Ascending aorta (tissue), 2 donors: ENCODE data around the gene SLC51B. TPM values are rescaled to one million over a fixed set of nuclear protein-coding genes. Genes with fewer than 3 reads are reported as not detected.

Source experiments
- DNase-seq, 2 donors: peaks; one replicate each; pipeline ENCODE4 v3.0.0-alpha.2; 2019; ENCODE audit warnings: low spot score in 2 of 2
- H3K27ac ChIP-seq, 2 donors: fragments of 200-600 bp; sonication (generic); one replicate each; pipeline ENCODE4 v1.5.1; 2016 to 2017; ENCODE audit warnings: mild to moderate bottlenecking in 1 of 2
- H3K27me3 ChIP-seq: fragments of 200-600 bp; sonication (generic); one replicate; pipeline ENCODE4 v1.5.1; 2017
- H3K36me3 ChIP-seq, 2 donors: fragments of 200-600 bp; sonication (generic); one replicate each; pipeline ENCODE4 v1.5.1; 2016
- H3K4me1 ChIP-seq, 2 donors: fragments of 200-600 bp; sonication (generic); one replicate each; pipeline ENCODE4 v1.5.1; 2016 to 2017; ENCODE audit warnings: mild to moderate bottlenecking in 1 of 2
- H3K4me3 ChIP-seq, 2 donors: fragments of 200-600 bp; sonication (generic); one replicate each; pipeline ENCODE4 v1.5.1; 2016 to 2017; ENCODE audit warnings: mild to moderate bottlenecking in 1 of 2
- H3K9me3 ChIP-seq, 2 donors: fragments of 200-600 bp; sonication (generic); one replicate each; pipeline ENCODE4 v1.5.1; 2016
- CTCF ChIP-seq, 3 experiments: fragments of 200-600 bp in 2 of 3; fragments of 450-650 bp in 1 of 3; sonication (generic) in 2 of 3; IDR thresholded peaks; one replicate each; pipeline ENCODE4 v1.5.1; 2016 to 2019; ENCODE audit warnings: antibody characterized with exemption in 3 of 3, mild to moderate bottlenecking in 1 of 3, moderate library complexity in 1 of 3
- intact Hi-C: fragments of 100-400 bp; cut with DNase I; formaldehyde crosslinking; loops from one replicate; pipeline ENCODE4 v1.15.1; 2023
- total RNA-seq: library from RNA; depleted of rRNA; stranded (reverse); fragments of >200 nt; gene quantifications from one replicate; pipeline ENCODE4 v1.1.0, GENCODE V29; 2016

The SLC51B gene
- total RNA-seq, 1 donor from 2014 or later = not detected

GRCh38 chr15:65034719-65035118 lies 10.5 kb upstream of the SLC51B start:
- Histone ChIP-seq H3K27me3 (no peaks in the 10 kb centered on the region), H3K4me3 (no peak overlapping the region), H3K27ac (no peak overlapping the region), H3K9me3 (no peaks in the 10 kb centered on the region), H3K36me3 (no peaks in the 10 kb centered on the region), H3K4me1 (no peaks in the 10 kb centered on the region)
- no peak for DNase-seq
- no peak for TF ChIP-seq CTCF (IDR thresholded peaks at IDR 0.05)
- intact Hi-C loops = loop anchor here (5.0 to 10.0 kb wide), 3 partner anchors 148 to 263 kb away; partner anchors contain the start of gene RNU5A-1

DNA sequence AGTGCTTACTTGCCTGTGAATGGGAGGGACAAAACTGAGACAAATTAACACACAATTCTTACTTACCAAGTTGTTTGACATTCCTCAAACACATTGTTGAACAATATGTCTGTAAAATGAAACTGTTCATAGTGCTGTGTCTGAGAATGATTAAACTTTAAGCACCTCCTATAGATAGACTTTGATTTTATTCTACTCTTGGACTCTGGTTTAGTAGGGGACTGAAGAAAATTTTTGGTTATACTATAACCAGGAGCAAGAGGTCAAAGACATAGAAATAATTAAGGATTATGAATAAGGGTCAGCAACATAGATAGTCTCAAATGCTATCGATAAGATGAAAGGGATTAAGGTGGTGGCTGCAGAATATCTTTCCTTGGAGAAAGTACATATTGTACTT lies 7.9 kb upstream of the SLC51B start:
- no peak overlapping the region for H3K4me3 ChIP-seq
- no peak overlapping the region for H3K27ac ChIP-seq
- no peaks in the 10 kb centered on the region for H3K36me3 ChIP-seq
- TF ChIP-seq CTCF (IDR thresholded peaks at IDR 0.05) = no peak
- no peak for DNase-seq
- H3K9me3 ChIP-seq = no peaks in the 10 kb centered on the region
- intact Hi-C loops = loop anchor here (10.0 kb wide), 1 partner anchor 237 kb away; no protein-coding TSS in a partner anchor
- H3K27me3 ChIP-seq = no peaks in the 10 kb centered on the region
- no peaks in the 10 kb centered on the region for H3K4me1 ChIP-seq

GRCh38 chr15:65038428-65038827 lies 6.8 kb upstream of the SLC51B start:
- no peaks in the 10 kb centered on the region for H3K4me1 ChIP-seq
- intact Hi-C loops = loop anchor here (10.0 kb wide), 1 partner anchor 236 kb away; no protein-coding TSS in a partner anchor
- DNase-seq = no peak
- no peaks in the 10 kb centered on the region for H3K27me3 ChIP-seq
- TF ChIP-seq CTCF (IDR thresholded peaks at IDR 0.05) = no peak
- no peaks in the 10 kb centered on the region for H3K36me3 ChIP-seq
- no peaks in the 10 kb centered on the region for H3K9me3 ChIP-seq
- H3K27ac ChIP-seq = no peak overlapping the region
- H3K4me3 ChIP-seq = no peak overlapping the region

DNA sequence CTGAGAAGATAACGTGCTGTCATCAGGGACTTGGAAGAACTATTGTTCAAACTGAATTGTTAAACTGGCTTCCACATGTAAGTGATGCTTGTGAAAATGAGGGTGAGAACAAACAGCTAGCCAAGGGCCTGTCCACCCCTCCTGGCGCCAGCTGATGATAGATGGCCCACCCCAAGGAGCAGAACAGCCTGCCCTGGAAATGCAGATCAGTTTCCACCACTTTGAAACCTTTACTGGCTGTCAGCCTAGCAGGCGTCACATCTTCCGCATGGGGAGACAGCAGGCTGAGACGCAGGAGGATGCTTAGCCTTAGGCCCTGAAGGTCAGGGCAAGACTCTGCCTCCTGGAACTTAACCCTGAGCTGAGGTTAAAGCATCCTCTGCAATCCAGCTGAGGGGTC lies 6.4 kb upstream of the SLC51B start:
- Histone ChIP-seq H3K27ac (no peak overlapping the region), H3K9me3 (no peaks in the 10 kb centered on the region), H3K27me3 (no peaks in the 10 kb centered on the region), H3K4me1 (no peaks in the 10 kb centered on the region), H3K4me3 (no peak overlapping the region), H3K36me3 (no peaks in the 10 kb centered on the region)
- no peak for DNase-seq
- no peak for TF ChIP-seq CTCF (IDR thresholded peaks at IDR 0.05)
- intact Hi-C loops = loop anchor here (10.0 kb wide), 1 partner anchor 236 kb away; no protein-coding TSS in a partner anchor

DNA sequence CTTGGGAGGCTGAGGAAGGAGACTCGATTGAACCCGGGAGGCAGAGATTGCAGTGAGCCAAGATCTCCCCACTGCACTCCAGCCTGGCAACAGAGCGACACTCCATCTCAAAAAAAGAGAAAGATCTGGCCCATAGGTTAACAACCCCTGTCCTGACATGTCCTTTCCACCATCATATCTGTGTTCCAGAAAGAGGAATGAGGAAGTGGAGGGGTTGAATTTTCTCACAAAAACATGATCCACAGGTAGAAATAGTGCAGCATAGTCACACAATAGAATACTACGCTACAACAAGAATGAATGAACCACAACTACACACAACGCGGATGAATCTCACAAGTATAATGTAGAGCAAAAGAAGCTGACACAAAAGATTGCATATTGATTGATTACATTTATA lies 4.7 kb upstream of the SLC51B start:
- Histone ChIP-seq H3K4me3 (no peak overlapping the region), H3K27me3 (no peaks in the 10 kb centered on the region), H3K36me3 (peaks cover 0 to 11% of the 10 kb centered on the region in 2 donors), H3K27ac (no peak overlapping the region), H3K4me1 (no peaks in the 10 kb centered on the region), H3K9me3 (no peaks in the 10 kb centered on the region)
- no peak for DNase-seq
- TF ChIP-seq CTCF (IDR thresholded peaks at IDR 0.05) = no peak
- intact Hi-C loops = no loop called here

DNA sequence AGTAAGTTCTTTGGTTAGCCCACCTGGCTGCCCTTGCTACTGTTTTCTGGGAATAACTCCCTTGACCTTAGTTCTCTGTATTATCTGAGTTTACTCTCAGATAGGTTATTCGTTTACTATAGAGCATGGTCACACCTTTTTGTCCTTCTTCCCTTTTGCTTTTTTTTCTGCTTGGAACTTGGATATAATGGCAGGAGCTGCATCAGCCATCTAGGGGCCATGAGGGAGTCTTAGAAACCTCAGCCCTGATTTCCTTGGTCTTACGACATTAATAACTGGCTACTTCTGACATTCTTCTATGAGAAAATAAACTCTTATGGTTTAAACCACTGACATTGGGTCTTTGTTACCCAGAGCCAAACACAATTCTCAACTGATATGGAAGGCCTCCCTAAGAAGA lies 3.4 kb upstream of the SLC51B start:
- intact Hi-C loops = no loop called here
- no peak for TF ChIP-seq CTCF (IDR thresholded peaks at IDR 0.05)
- peaks cover 0 to 18% of the 10 kb centered on the region in 2 donors for H3K36me3 ChIP-seq

More for the DNA sequence above, 3.4 kb upstream of the SLC51B start:
- Histone ChIP-seq H3K27me3 (no peaks in the 10 kb centered on the region), H3K4me1 (no peaks in the 10 kb centered on the region), H3K9me3 (no peaks in the 10 kb centered on the region), H3K27ac (no peak overlapping the region), H3K4me3 (no peak overlapping the region)
- no peak for DNase-seq
